Activated CD8-positive, alpha-beta memory T cell treated with anti-CD3 and anti-CD28 coated beads, Interleukin-2, amount 10 ng/mL, durations not matched to agents 7 days and 5 days (primary cell): ENCODE measurements around the gene GCA. TPM values are rescaled to one million over a fixed set of nuclear protein-coding genes. Genes with fewer than 3 reads are reported as not detected.

Experiments
- ATAC-seq: fragments of 150-1000 bp; cut with Tn5 transposase; one replicate; pipeline ENCODE4 v1.10.0; 2021; ENCODE audit warnings: moderate library complexity
- CTCF ChIA-PET: fragments of 350-600 bp; sonication (Branson Sonifier 250); formaldehyde crosslinking; loops from one replicate; lab custom pipeline; 2021; ENCODE audit warnings: antibody characterized with exemption; lab: Charles Lee
- DNase-seq: peaks from one replicate; pipeline ENCODE4 v3.0.0-alpha.2; 2020
- H3K27ac Mint-ChIP-seq: one replicate; pipeline ENCODE4 v1.8.0; 2021; ENCODE audit warnings: mild to moderate bottlenecking, mixed read lengths
- H3K27me3 Mint-ChIP-seq: one replicate; pipeline ENCODE4 v1.8.0; 2021; ENCODE audit warnings: mixed read lengths
- H3K36me3 Mint-ChIP-seq: one replicate; pipeline ENCODE4 v1.8.0; 2021; ENCODE audit warnings: mild to moderate bottlenecking, mixed read lengths
- H3K4me1 Mint-ChIP-seq: one replicate; pipeline ENCODE4 v1.8.0; 2021; ENCODE audit warnings: mixed read lengths
- H3K4me3 Mint-ChIP-seq: one replicate; pipeline ENCODE4 v1.8.0; 2021; ENCODE audit warnings: mild to moderate bottlenecking, moderate library complexity, mixed read lengths
- H3K9me3 Mint-ChIP-seq: one replicate; pipeline ENCODE4 v1.8.0; 2022; ENCODE audit warnings: low read depth, mixed read lengths
- total RNA-seq, 2 experiments: library from RNA; stranded (reverse); gene quantifications; one replicate each; pipeline ENCODE4 v1.2.3, GENCODE V29; 2021

Gene GCA
- total RNA-seq, 2 experiments from 2014 or later, result 16.1 to 17.2 TPM

GRCh38 chr2:162340822-162341221 lies 3.1 kb upstream of the GCA start:
- H3K27ac Mint-ChIP-seq, result no peak overlapping the region
- ATAC-seq (no peak), DNase-seq (no peak)
- no peak overlapping the region for H3K4me3 Mint-ChIP-seq
- no peaks in the 10 kb centered on the region for H3K27me3 Mint-ChIP-seq
- CTCF ChIA-PET, result interaction anchor here (2.0 kb wide), 1 partner anchor 120 kb away, joined by 5 read pairs; no protein-coding TSS in a partner anchor
- no peaks in the 10 kb centered on the region for H3K9me3 Mint-ChIP-seq
- H3K4me1 Mint-ChIP-seq, result peaks cover 12% of the 10 kb centered on the region
- peaks cover 5% of the 10 kb centered on the region for H3K36me3 Mint-ChIP-seq

DNA sequence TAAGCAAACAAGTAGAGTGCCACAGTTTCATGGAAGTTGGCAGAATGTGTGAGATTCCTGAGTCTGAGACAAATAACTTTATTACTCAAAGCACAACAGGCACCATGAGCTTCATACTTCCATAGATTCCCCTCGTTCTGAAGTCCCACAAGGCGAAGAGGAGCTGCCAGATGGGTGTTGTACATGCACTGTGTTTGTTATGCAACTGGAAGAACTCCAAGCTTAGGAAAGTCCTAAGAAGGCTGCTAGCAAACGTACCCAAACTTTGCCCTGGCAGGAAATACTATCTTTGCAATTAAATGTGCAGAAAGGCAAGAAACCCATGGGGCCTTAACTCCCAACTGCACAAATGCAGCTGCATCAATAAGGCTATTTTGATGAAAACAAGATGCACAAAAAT lies 1.6 kb upstream of the GCA start:
- H3K9me3 Mint-ChIP-seq, result no peaks in the 10 kb centered on the region
- CTCF ChIA-PET, result interaction anchor here (1.3 to 1.4 kb wide), 2 partner anchors 8 to 44 kb away, joined by 3 to 7 read pairs; no protein-coding TSS in a partner anchor
- H3K27ac Mint-ChIP-seq, result no peak overlapping the region
- ATAC-seq (no peak), DNase-seq (no peak)
- peaks cover 15% of the 10 kb centered on the region for H3K4me1 Mint-ChIP-seq
- H3K27me3 Mint-ChIP-seq, result no peaks in the 10 kb centered on the region
- H3K36me3 Mint-ChIP-seq, result peaks cover 3% of the 10 kb centered on the region
- no peak overlapping the region for H3K4me3 Mint-ChIP-seq

- Mint-ChIP-seq H3K9me3 (no peaks in the 10 kb centered on the region), H3K27ac (no peak overlapping the region), H3K27me3 (no peaks in the 10 kb centered on the region), H3K4me1 (peaks cover 15% of the 10 kb centered on the region), H3K36me3 (no peaks in the 10 kb centered on the region), H3K4me3 (no peak overlapping the region)
- no peak for ATAC-seq
- DNase-seq, result no peak
- CTCF ChIA-PET, result interaction anchor here (0.7 to 1.5 kb wide), 5 partner anchors 8 to 397 kb away, joined by 3 to 7 read pairs (median 3); no protein-coding TSS in a partner anchor
These were observed 1.1 kb upstream of the GCA start for GRCh38 chr2:162342841-162343240.

- Mint-ChIP-seq H3K4me1 (peaks cover 15% of the 10 kb centered on the region), H3K9me3 (no peaks in the 10 kb centered on the region), H3K4me3 (peak overlapping the region; percentile 73), H3K27ac (peak overlapping the region; percentile 57), H3K27me3 (no peaks in the 10 kb centered on the region), H3K36me3 (no peaks in the 10 kb centered on the region)
- CTCF ChIA-PET, result interaction anchor here (0.7 to 1.5 kb wide), 5 partner anchors 9 to 397 kb away, joined by 3 to 7 read pairs (median 3); no protein-coding TSS in a partner anchor
- ATAC-seq, result no peak
- no peak for DNase-seq
These were observed 474 bp upstream of the GCA start for GRCh38 chr2:162343492-162343823.

- CTCF ChIA-PET, result no interaction called here
- peaks cover 15% of the 10 kb centered on the region for H3K4me1 Mint-ChIP-seq
- no peak for ATAC-seq
- H3K27me3 Mint-ChIP-seq, result no peaks in the 10 kb centered on the region
- H3K36me3 Mint-ChIP-seq, result no peaks in the 10 kb centered on the region
- peak overlapping the region; percentile 73 for H3K4me3 Mint-ChIP-seq
- no peaks in the 10 kb centered on the region for H3K9me3 Mint-ChIP-seq
- peak; percentile 43 for DNase-seq
- peak overlapping the region; percentile 75 for H3K27ac Mint-ChIP-seq
These were observed 652 bp downstream of the GCA start for GRCh38 chr2:162344617-162344950.

DNA sequence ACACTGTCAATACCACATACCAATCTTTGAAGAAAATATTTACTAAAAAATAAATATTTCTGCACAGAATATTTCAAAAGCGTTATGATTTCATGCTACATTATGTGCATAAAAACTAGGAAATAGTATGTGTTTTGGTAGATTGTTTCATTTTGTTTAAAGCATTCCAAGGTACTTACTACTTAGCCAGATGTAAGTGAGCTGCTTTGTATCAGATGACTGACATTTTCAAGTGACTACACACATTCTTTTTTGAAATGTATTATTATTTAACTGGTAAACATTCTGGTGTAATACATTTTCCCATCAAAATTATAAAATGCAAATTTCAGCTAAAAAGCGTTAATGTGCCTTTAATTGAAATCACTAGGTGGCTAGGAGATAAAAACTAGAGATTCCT lies 21.5 kb downstream of the GCA start:
- no peaks in the 10 kb centered on the region for H3K9me3 Mint-ChIP-seq
- no peaks in the 10 kb centered on the region for H3K36me3 Mint-ChIP-seq
- CTCF ChIA-PET, result no interaction called here
- H3K4me1 Mint-ChIP-seq, result no peaks in the 10 kb centered on the region
- no peak overlapping the region for H3K4me3 Mint-ChIP-seq
- no peak overlapping the region for H3K27ac Mint-ChIP-seq
- no peak for DNase-seq
- H3K27me3 Mint-ChIP-seq, result no peaks in the 10 kb centered on the region
- no peak for ATAC-seq

DNA sequence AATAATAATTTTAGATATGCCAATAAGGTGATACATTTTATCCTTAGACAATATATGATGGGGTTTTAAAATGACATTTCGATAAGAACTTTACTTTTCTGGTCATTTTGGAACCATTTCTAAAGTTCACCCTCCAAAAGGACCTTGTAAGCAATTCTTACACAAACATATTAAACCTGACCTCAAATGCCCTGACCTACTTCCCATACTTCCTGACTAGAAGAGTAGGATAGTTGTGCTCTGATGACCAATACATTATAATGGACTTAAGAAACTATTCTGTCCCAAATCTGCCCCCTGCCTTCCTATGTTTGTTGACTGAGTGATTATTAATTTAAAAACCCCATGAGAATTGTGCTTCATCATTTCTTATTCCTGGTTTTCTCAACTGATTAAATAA lies 24.6 kb downstream of the GCA start:
- Mint-ChIP-seq H3K4me1 (no peaks in the 10 kb centered on the region), H3K27ac (no peak overlapping the region), H3K36me3 (no peaks in the 10 kb centered on the region), H3K27me3 (no peaks in the 10 kb centered on the region), H3K4me3 (no peak overlapping the region), H3K9me3 (no peaks in the 10 kb centered on the region)
- DNase-seq, result no peak
- ATAC-seq, result no peak
- CTCF ChIA-PET, result no interaction called here

GRCh38 chr2:162369551-162369950 lies 25.6 kb downstream of the GCA start:
- no peak for DNase-seq
- no peaks in the 10 kb centered on the region for H3K36me3 Mint-ChIP-seq
- no peaks in the 10 kb centered on the region for H3K4me1 Mint-ChIP-seq
- no peaks in the 10 kb centered on the region for H3K27me3 Mint-ChIP-seq
- ATAC-seq, result no peak
- no peak overlapping the region for H3K4me3 Mint-ChIP-seq
- CTCF ChIA-PET, result no interaction called here
- H3K27ac Mint-ChIP-seq, result no peak overlapping the region
- no peaks in the 10 kb centered on the region for H3K9me3 Mint-ChIP-seq

- Mint-ChIP-seq H3K27ac (no peak overlapping the region), H3K4me1 (no peaks in the 10 kb centered on the region), H3K4me3 (no peak overlapping the region), H3K9me3 (no peaks in the 10 kb centered on the region), H3K36me3 (no peaks in the 10 kb centered on the region), H3K27me3 (peaks cover 7% of the 10 kb centered on the region)
- ATAC-seq (no peak), DNase-seq (no peak)
- CTCF ChIA-PET, result no interaction called here
These were observed 27.0 kb downstream of the GCA start for GRCh38 chr2:162370931-162371330.

- H3K9me3 Mint-ChIP-seq, result no peaks in the 10 kb centered on the region
- DNase-seq (no peak), ATAC-seq (no peak)
- H3K27ac Mint-ChIP-seq, result no peak overlapping the region
- no peaks in the 10 kb centered on the region for H3K4me1 Mint-ChIP-seq
- peaks cover 11% of the 10 kb centered on the region for H3K27me3 Mint-ChIP-seq
- H3K4me3 Mint-ChIP-seq, result no peak overlapping the region
- CTCF ChIA-PET, result interaction anchor here (0.7 kb wide), 1 partner anchor 8 kb away, joined by 3 read pairs; no protein-coding TSS in a partner anchor
- no peaks in the 10 kb centered on the region for H3K36me3 Mint-ChIP-seq
These were observed 28.9 kb downstream of the GCA start for GRCh38 chr2:162372818-162373217.

DNA sequence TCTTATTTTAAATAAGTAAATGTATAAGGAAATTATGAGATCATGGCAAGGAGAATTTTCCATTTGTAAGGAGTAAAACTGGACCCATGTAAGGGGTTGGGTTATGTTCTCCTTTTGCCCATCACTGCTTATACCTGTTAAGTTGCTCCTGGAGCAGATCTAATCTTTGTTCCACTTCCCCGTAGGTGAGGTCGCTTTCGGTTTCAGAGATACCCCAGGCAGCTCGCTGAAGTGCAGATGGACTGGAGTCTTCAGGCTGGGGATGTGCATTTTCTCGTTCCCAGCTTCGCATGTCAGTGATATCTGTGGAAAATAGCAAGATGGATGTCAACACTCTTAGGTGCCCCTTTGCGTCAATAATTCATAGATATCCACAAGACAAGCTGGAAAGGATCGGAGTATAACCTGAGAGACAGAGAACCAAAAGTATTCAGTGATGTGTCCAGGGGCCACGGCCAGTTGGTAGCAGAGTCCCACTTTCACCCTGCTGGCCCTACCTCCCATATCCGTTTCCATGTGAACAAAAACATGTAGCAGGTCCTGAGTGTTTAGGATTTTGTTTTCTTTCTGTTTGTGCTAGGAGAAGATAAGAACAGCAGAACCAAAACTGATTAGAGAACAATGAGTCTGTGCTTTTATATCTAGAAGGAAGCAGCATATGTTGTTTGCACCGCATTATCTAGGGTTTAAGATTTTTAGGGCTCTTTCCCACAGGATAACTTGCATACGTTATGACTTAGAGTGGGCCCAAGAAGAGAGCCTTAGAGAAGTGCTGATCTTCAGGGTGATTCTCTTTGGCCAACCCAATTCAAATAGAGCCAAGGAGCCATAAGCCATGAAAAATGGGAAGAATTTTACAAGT lies 36.0 kb downstream of the GCA start:
- CTCF ChIA-PET, result no interaction called here
- ATAC-seq (no peak), DNase-seq (no peak)
- no peak overlapping the region for H3K27ac Mint-ChIP-seq
- H3K4me3 Mint-ChIP-seq, result peak overlapping the region; percentile 34
- no peaks in the 10 kb centered on the region for H3K4me1 Mint-ChIP-seq
- H3K9me3 Mint-ChIP-seq, result no peaks in the 10 kb centered on the region
- no peaks in the 10 kb centered on the region for H3K36me3 Mint-ChIP-seq
- peaks cover 45% of the 10 kb centered on the region for H3K27me3 Mint-ChIP-seq

DNA sequence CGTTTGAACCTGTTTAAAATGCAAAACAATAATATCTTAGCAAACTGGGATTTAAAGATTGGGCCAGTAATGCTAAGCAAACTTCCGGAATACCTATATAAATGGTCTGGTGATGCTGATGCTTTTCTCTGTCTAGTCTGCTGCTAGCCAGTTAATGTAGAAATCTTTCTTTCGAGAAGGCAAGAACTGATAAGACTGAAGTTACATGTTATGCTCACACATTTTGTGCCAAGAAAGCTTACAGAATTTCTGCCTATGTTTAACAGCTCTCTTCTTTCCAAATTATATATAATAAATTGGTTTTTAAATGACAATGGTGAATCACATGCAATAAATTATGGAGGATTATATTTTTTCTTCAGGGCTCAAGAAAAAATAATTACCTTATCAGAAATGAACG lies 37.9 kb downstream of the GCA start:
- no peaks in the 10 kb centered on the region for H3K36me3 Mint-ChIP-seq
- H3K27me3 Mint-ChIP-seq, result peaks cover 44% of the 10 kb centered on the region
- H3K4me3 Mint-ChIP-seq, result no peak overlapping the region
- no peak overlapping the region for H3K27ac Mint-ChIP-seq
- DNase-seq (no peak), ATAC-seq (no peak)
- H3K9me3 Mint-ChIP-seq, result no peaks in the 10 kb centered on the region
- H3K4me1 Mint-ChIP-seq, result no peaks in the 10 kb centered on the region
- CTCF ChIA-PET, result no interaction called here

GRCh38 chr2:162382278-162382677 lies 38.3 kb downstream of the GCA start:
- no peak for ATAC-seq
- Mint-ChIP-seq H3K4me1 (no peaks in the 10 kb centered on the region), H3K4me3 (no peak overlapping the region), H3K27me3 (peaks cover 42% of the 10 kb centered on the region), H3K27ac (no peak overlapping the region), H3K36me3 (no peaks in the 10 kb centered on the region), H3K9me3 (no peaks in the 10 kb centered on the region)
- CTCF ChIA-PET, result no interaction called here
- no peak for DNase-seq

DNA sequence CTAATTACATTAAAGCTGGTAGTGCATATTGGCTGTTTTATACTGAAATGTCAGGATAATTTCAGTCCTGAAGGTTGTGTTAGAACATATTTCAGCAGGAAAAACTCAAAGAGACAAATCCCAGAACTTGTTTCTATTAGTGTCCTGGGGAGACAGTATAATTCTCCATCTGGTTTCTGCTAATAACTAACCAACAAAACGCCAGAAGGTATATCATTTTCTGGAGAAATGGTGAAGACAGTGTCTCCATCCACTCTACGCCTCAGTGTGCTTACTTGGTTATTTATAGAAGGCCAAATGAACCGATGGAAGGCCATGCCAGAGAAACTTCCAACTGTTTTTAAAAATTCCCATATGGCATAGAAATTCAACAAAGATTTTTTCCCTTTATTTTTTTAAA lies 41.6 kb downstream of the GCA start:
- no peaks in the 10 kb centered on the region for H3K4me1 Mint-ChIP-seq
- H3K27me3 Mint-ChIP-seq, result peaks cover 21% of the 10 kb centered on the region
- no peak overlapping the region for H3K27ac Mint-ChIP-seq
- no peak for ATAC-seq
- no peaks in the 10 kb centered on the region for H3K36me3 Mint-ChIP-seq
- no peaks in the 10 kb centered on the region for H3K9me3 Mint-ChIP-seq
- DNase-seq, result no peak
- H3K4me3 Mint-ChIP-seq, result no peak overlapping the region
- CTCF ChIA-PET, result no interaction called here
